HEK293 (cell line): Measurements from ENCODE around the gene RING1.
A peak's percentile ranks its signal among the peaks of the same experiment; 100 is the strongest.

Experiments used
- CTCF ChIA-PET: fragments of 350-600 bp; formaldehyde crosslinking; extraction: SDS; loops from one replicate; lab custom pipeline; 2021; ENCODE audit warnings: antibody characterized with exemption; lab: Yijun Ruan, JAX
- POLR2A ChIA-PET: fragments of 300-600 bp; formaldehyde crosslinking; extraction: SDS; loops from one replicate; lab custom pipeline; 2020; ENCODE audit warnings: antibody characterized with exemption, inconsistent platforms; lab: Yijun Ruan, JAX
- H3K27ac ChIP-seq: fragments of 200-500 bp; sonication (Bioruptor generic); 2 replicates; pipeline ENCODE4 v1.5.1; 2014; ENCODE audit warnings: low read depth, low read length, control low read depth, inconsistent platforms; ENCODE audit errors: extremely low read depth
- H3K36me3 ChIP-seq, 2 experiments: fragments of 200-500 bp in 1 of 2; sonication (Bioruptor generic) in 1 of 2; 1 replicate in 1 of 2; 2 replicates in 1 of 2; pipeline ENCODE4 v1.5.1; 2014 to 2017; ENCODE audit warnings: inconsistent platforms in 2 of 2, low read length in 2 of 2; ENCODE audit not compliant: control insufficient read depth in 2 of 2, insufficient read depth in 1 of 2
- H3K4me1 ChIP-seq: fragments of 200-500 bp; sonication (Bioruptor generic); 2 replicates; pipeline ENCODE4 v1.5.1; 2014; ENCODE audit warnings: mild to moderate bottlenecking, low read length, inconsistent platforms; ENCODE audit not compliant: control insufficient read depth, insufficient read depth
- H3K4me3 ChIP-seq: 2 replicates; pipeline ENCODE4 v1.5.1; 2011; ENCODE audit warnings: low read depth, mild to moderate bottlenecking, control low read depth, low read length, moderate library complexity
- H3K9me3 ChIP-seq: fragments of 200-500 bp; sonication (Bioruptor generic); 2 replicates; pipeline ENCODE4 v1.5.1; 2014; ENCODE audit warnings: low read depth, low read length, inconsistent platforms; ENCODE audit not compliant: control insufficient read depth, insufficient read depth
- HOXD13 ChIP-seq: sonication (generic); formaldehyde crosslinking; IDR thresholded peaks from 2 replicates; pipeline ENCODE4 v1.8.0; 2022; ENCODE audit warnings: missing genetic modification reagents, borderline replicate concordance
- MEIS1 ChIP-seq: sonication (generic); formaldehyde crosslinking; IDR thresholded peaks from 2 replicates; pipeline ENCODE4 v1.8.1; 2022; ENCODE audit warnings: missing genetic modification reagents, mild to moderate bottlenecking, borderline replicate concordance
- MYNN ChIP-seq: fragments of 450-650 bp; formaldehyde crosslinking; IDR thresholded peaks from 2 replicates; pipeline ENCODE4 v1.5.1; 2016; ENCODE audit warnings: missing biosample characterization, missing genetic modification characterization, borderline replicate concordance
- OVOL3 ChIP-seq: fragments of 450-650 bp; formaldehyde crosslinking; IDR thresholded peaks from 2 replicates; pipeline ENCODE4 v1.5.1; 2016; ENCODE audit warnings: missing biosample characterization, missing genetic modification characterization
- SP3 ChIP-seq: fragments of 450-650 bp; formaldehyde crosslinking; IDR thresholded peaks from 2 replicates; pipeline ENCODE4 v1.5.1; 2016; ENCODE audit warnings: missing biosample characterization, missing genetic modification characterization
- ZBTB17 ChIP-seq: fragments of 450-650 bp; formaldehyde crosslinking; IDR thresholded peaks from 2 replicates; pipeline ENCODE4 v1.5.1; 2016; ENCODE audit warnings: missing biosample characterization, missing genetic modification characterization
- ZBTB44 ChIP-seq: fragments of 450-650 bp; IDR thresholded peaks from 2 replicates; pipeline ENCODE4 v1.5.1; 2018; ENCODE audit warnings: missing biosample characterization, mild to moderate bottlenecking, missing genetic modification characterization
- ZBTB6 ChIP-seq: fragments of 450-650 bp; formaldehyde crosslinking; IDR thresholded peaks from 2 replicates; pipeline ENCODE4 v1.5.1; 2017; ENCODE audit warnings: missing biosample characterization, missing genetic modification characterization
- ZBTB7A ChIP-seq: fragments of 450-650 bp; formaldehyde crosslinking; IDR thresholded peaks from 2 replicates; pipeline ENCODE4 v1.5.1; 2016; ENCODE audit warnings: low read depth, missing biosample characterization, missing genetic modification characterization
- ZNF112 ChIP-seq: fragments of 450-650 bp; formaldehyde crosslinking; IDR thresholded peaks from 2 replicates; pipeline ENCODE4 v1.5.0; 2017; ENCODE audit warnings: missing biosample characterization, missing genetic modification characterization
- ZNF133 ChIP-seq: fragments of 450-650 bp; formaldehyde crosslinking; IDR thresholded peaks from 2 replicates; pipeline ENCODE4 v1.5.1; 2016; ENCODE audit warnings: missing biosample characterization, missing genetic modification characterization
- ZNF140 ChIP-seq: fragments of 450-650 bp; formaldehyde crosslinking; IDR thresholded peaks from 2 replicates; pipeline ENCODE4 v1.5.1; 2016; ENCODE audit warnings: missing biosample characterization, missing genetic modification characterization
- ZNF175 ChIP-seq: fragments of 450-650 bp; formaldehyde crosslinking; IDR thresholded peaks from 2 replicates; pipeline ENCODE4 v1.5.1; 2016; ENCODE audit warnings: missing biosample characterization, missing genetic modification characterization
- ZNF362 ChIP-seq: fragments of 450-650 bp; formaldehyde crosslinking; IDR thresholded peaks from 2 replicates; pipeline ENCODE4 v1.5.1; 2016; ENCODE audit warnings: missing biosample characterization, missing genetic modification characterization
- ZNF394 ChIP-seq: fragments of 450-650 bp; formaldehyde crosslinking; IDR thresholded peaks from 2 replicates; pipeline ENCODE4 v1.5.1; 2016; ENCODE audit warnings: missing biosample characterization, missing genetic modification characterization, mild to moderate bottlenecking, moderate library complexity, borderline replicate concordance
- ZNF571 ChIP-seq: fragments of 450-650 bp; formaldehyde crosslinking; IDR thresholded peaks from 2 replicates; pipeline ENCODE4 v1.5.0; 2017; ENCODE audit warnings: missing biosample characterization, missing genetic modification characterization
- ZNF600 ChIP-seq: fragments of 450-650 bp; formaldehyde crosslinking; IDR thresholded peaks from 2 replicates; pipeline ENCODE4 v1.5.1; 2016; ENCODE audit warnings: missing biosample characterization, missing genetic modification characterization
- ZNF664 ChIP-seq: fragments of 450-650 bp; formaldehyde crosslinking; IDR thresholded peaks from 2 replicates; pipeline ENCODE4 v1.5.1; 2016; ENCODE audit warnings: missing biosample characterization, missing genetic modification characterization
- ZNF704 ChIP-seq: fragments of 450-650 bp; formaldehyde crosslinking; IDR thresholded peaks from 2 replicates; pipeline ENCODE4 v1.5.1; 2016; ENCODE audit warnings: missing biosample characterization, missing genetic modification characterization
- ZNF776 ChIP-seq: fragments of 450-650 bp; formaldehyde crosslinking; IDR thresholded peaks from 2 replicates; pipeline ENCODE4 v1.5.0; 2017; ENCODE audit warnings: missing biosample characterization, missing genetic modification characterization, borderline replicate concordance

RING1 gene

GRCh38 chr6:33252759-33253158, 44.5 kb downstream of the RING1 start:
- CTCF ChIA-PET: interaction anchor here (0.6 kb wide), 1 partner anchor 47 kb away, joined by 3 read pairs; no protein-coding TSS in a partner anchor
- peaks cover 12% of the 10 kb centered on the region for H3K4me1 ChIP-seq
- no peaks in the 10 kb centered on the region for H3K9me3 ChIP-seq
- no peak overlapping the region for H3K4me3 ChIP-seq
- H3K27ac ChIP-seq: no peak overlapping the region
- TF ChIP-seq ZNF112 (tag by site-specific recombination) (no peak), MEIS1 (no peak), ZNF600 (tag by site-specific recombination) (no peak), OVOL3 (tag by site-specific recombination) (no peak), ZNF175 (tag by site-specific recombination) (no peak), MYNN (tag by site-specific recombination) (no peak), ZNF571 (tag by site-specific recombination) (no peak)
- TF ChIP-seq, all 188 proteins: peak for 0
- peaks cover 26% of the 10 kb centered on the region in 2 experiments; a peak in 2 of 3 replicates for H3K36me3 ChIP-seq
- POLR2A ChIA-PET: interaction anchor here (0.7 kb wide), 1 partner anchor 376 kb away, joined by 6 read pairs; no protein-coding TSS in a partner anchor

- TF ChIP-seq HOXD13 (no peak), ZNF140 (tag by site-specific recombination) (no peak), ZBTB17 (tag by site-specific recombination) (0 out of 2 replicates have a peak, but pooled peaks have one; percentile 15), SP3 (tag by site-specific recombination) (no peak), ZNF175 (tag by site-specific recombination) (no peak), ZNF704 (tag by site-specific recombination) (no peak), ZNF133 (no peak), ZBTB6 (tag by site-specific recombination) (peak; percentile 92), ZBTB7A (no peak), ZBTB44 (no peak), ZNF362 (tag by site-specific recombination) (peak; percentile 93), ZNF776 (tag by site-specific recombination) (no peak), ZNF664 (tag by site-specific recombination) (no peak), ZNF394 (tag by site-specific recombination) (peak; percentile 23; the same call in 1 of the 2 replicates)
- Histone ChIP-seq H3K27ac (peak overlapping the region; percentile 50; the same call in 1 of the 2 replicates), H3K36me3 (peaks cover 37% of the 10 kb centered on the region in 2 experiments; a peak in 2 of 3 replicates), H3K9me3 (no peaks in the 10 kb centered on the region), H3K4me3 (no peak overlapping the region), H3K4me1 (peaks cover 5% of the 10 kb centered on the region)
- ChIA-PET POLR2A (interaction anchor here (0.7 to 3.4 kb wide), 6 partner anchors 17 to 156 kb away, joined by 3 to 20 read pairs (median 8); partner anchors contain the start of genes B3GALT4, RING1, RPS18 and VPS52), CTCF (interaction anchor here (0.6 to 1.6 kb wide), 6 partner anchors 16 to 128 kb away, joined by 3 to 5 read pairs (median 4); partner anchors contain the start of gene RPS18)
Measured at GRCh38 chr6:33254591-33254990, 46.3 kb downstream of the RING1 start.
